Measurements from ENCODE around the gene TRPV3. TPM values are rescaled to one million over a fixed set of nuclear protein-coding genes. Genes with fewer than 3 reads are reported as not detected.

Gene TRPV3
- total and polyA plus RNA-seq, 9 of the 15 experiments (the other 6 are each of a cell fraction or from before 2014, with no cell fraction given) = 0.03 to 0.42 (median 0.11) TPM; not detected in 1

DNA sequence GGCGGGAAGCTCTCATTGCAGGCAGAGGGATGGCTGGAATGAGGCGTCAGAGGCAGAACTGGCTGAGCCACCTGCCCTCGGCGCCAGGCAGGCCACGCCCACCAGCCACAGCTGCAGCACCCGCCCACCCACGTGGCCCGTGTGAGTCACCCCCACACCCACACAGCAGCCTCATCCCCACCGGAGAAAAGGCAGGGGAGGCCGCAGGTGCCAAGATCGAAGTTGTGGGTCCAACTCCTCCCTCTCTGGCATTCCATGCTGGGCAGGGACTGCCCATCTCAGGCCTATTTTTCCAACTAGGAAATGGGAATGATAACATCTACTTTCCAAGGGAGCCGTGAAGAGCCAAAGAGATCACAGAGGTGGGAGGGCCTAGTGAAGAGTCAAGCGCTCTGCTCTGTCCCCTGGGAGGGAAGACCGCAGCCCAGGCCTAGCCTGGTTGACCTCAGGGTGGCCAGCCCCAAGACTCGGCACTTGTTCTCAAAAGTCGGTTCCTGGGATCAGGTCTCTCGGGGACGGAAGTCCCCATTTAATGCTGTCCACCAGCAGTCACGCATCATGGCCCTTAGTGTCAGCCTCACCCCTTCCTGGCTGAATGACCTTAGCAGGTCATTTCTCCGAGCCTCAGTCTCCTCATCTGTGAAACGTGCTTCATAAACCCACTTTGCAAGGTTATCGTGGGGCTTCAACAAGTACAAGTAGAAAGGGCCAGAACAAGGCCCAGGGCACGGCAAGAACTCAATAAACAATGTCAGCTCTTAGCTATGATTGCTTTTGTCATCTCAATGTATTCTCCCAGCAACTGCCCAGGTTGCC, at the start of gene TRPV3 (continued):
- TF ChIP-seq, protein P1, sequence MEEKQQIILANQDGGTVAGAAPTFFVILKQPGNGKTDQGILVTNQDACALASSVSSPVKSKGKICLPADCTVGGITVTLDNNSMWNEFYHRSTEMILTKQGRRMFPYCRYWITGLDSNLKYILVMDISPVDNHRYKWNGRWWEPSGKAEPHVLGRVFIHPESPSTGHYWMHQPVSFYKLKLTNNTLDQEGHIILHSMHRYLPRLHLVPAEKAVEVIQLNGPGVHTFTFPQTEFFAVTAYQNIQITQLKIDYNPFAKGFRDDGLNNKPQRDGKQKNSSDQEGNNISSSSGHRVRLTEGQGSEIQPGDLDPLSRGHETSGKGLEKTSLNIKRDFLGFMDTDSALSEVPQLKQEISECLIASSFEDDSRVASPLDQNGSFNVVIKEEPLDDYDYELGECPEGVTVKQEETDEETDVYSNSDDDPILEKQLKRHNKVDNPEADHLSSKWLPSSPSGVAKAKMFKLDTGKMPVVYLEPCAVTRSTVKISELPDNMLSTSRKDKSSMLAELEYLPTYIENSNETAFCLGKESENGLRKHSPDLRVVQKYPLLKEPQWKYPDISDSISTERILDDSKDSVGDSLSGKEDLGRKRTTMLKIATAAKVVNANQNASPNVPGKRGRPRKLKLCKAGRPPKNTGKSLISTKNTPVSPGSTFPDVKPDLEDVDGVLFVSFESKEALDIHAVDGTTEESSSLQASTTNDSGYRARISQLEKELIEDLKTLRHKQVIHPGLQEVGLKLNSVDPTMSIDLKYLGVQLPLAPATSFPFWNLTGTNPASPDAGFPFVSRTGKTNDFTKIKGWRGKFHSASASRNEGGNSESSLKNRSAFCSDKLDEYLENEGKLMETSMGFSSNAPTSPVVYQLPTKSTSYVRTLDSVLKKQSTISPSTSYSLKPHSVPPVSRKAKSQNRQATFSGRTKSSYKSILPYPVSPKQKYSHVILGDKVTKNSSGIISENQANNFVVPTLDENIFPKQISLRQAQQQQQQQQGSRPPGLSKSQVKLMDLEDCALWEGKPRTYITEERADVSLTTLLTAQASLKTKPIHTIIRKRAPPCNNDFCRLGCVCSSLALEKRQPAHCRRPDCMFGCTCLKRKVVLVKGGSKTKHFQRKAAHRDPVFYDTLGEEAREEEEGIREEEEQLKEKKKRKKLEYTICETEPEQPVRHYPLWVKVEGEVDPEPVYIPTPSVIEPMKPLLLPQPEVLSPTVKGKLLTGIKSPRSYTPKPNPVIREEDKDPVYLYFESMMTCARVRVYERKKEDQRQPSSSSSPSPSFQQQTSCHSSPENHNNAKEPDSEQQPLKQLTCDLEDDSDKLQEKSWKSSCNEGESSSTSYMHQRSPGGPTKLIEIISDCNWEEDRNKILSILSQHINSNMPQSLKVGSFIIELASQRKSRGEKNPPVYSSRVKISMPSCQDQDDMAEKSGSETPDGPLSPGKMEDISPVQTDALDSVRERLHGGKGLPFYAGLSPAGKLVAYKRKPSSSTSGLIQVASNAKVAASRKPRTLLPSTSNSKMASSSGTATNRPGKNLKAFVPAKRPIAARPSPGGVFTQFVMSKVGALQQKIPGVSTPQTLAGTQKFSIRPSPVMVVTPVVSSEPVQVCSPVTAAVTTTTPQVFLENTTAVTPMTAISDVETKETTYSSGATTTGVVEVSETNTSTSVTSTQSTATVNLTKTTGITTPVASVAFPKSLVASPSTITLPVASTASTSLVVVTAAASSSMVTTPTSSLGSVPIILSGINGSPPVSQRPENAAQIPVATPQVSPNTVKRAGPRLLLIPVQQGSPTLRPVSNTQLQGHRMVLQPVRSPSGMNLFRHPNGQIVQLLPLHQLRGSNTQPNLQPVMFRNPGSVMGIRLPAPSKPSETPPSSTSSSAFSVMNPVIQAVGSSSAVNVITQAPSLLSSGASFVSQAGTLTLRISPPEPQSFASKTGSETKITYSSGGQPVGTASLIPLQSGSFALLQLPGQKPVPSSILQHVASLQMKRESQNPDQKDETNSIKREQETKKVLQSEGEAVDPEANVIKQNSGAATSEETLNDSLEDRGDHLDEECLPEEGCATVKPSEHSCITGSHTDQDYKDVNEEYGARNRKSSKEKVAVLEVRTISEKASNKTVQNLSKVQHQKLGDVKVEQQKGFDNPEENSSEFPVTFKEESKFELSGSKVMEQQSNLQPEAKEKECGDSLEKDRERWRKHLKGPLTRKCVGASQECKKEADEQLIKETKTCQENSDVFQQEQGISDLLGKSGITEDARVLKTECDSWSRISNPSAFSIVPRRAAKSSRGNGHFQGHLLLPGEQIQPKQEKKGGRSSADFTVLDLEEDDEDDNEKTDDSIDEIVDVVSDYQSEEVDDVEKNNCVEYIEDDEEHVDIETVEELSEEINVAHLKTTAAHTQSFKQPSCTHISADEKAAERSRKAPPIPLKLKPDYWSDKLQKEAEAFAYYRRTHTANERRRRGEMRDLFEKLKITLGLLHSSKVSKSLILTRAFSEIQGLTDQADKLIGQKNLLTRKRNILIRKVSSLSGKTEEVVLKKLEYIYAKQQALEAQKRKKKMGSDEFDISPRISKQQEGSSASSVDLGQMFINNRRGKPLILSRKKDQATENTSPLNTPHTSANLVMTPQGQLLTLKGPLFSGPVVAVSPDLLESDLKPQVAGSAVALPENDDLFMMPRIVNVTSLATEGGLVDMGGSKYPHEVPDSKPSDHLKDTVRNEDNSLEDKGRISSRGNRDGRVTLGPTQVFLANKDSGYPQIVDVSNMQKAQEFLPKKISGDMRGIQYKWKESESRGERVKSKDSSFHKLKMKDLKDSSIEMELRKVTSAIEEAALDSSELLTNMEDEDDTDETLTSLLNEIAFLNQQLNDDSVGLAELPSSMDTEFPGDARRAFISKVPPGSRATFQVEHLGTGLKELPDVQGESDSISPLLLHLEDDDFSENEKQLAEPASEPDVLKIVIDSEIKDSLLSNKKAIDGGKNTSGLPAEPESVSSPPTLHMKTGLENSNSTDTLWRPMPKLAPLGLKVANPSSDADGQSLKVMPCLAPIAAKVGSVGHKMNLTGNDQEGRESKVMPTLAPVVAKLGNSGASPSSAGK (IDR thresholded peaks at IDR 0.05) = peak; percentile 76
- 0 out of 2 replicates have a peak, but pooled peaks have one; percentile 23 for TF ChIP-seq BHLHE40 (IDR thresholded peaks at IDR 0.05; ENCODE audit: low read length)
- no peak for TF ChIP-seq PTTG1 (tag; IDR thresholded peaks at IDR 0.05; ENCODE audit: low read depth)
- no peak for TF ChIP-seq CREM (IDR thresholded peaks at IDR 0.05; ENCODE audit: low read depth)
- TF ChIP-seq, protein P2, sequence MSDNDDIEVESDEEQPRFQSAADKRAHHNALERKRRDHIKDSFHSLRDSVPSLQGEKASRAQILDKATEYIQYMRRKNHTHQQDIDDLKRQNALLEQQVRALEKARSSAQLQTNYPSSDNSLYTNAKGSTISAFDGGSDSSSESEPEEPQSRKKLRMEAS (CRISPR knock-in tag; IDR thresholded peaks at IDR 0.05) = peak; percentile 86
- TF ChIP-seq, protein P3, sequence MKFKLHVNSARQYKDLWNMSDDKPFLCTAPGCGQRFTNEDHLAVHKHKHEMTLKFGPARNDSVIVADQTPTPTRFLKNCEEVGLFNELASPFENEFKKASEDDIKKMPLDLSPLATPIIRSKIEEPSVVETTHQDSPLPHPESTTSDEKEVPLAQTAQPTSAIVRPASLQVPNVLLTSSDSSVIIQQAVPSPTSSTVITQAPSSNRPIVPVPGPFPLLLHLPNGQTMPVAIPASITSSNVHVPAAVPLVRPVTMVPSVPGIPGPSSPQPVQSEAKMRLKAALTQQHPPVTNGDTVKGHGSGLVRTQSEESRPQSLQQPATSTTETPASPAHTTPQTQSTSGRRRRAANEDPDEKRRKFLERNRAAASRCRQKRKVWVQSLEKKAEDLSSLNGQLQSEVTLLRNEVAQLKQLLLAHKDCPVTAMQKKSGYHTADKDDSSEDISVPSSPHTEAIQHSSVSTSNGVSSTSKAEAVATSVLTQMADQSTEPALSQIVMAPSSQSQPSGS (CRISPR knock-in tag; IDR thresholded peaks at IDR 0.05) = no peak
- TF ChIP-seq, protein P4, sequence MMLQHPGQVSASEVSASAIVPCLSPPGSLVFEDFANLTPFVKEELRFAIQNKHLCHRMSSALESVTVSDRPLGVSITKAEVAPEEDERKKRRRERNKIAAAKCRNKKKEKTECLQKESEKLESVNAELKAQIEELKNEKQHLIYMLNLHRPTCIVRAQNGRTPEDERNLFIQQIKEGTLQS (IDR thresholded peaks at IDR 0.05) = peak; percentile 84
- TF ChIP-seq, protein P4 (CRISPR knock-in tag; conservative IDR thresholded peaks at IDR 0.05) = no peak
- TF ChIP-seq, protein P5, sequence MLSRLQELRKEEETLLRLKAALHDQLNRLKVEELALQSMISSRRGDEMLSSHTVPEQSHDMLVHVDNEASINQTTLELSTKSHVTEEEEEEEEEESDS (CRISPR knock-in tag; IDR thresholded peaks at IDR 0.05) = no peak
- TF ChIP-seq, protein P6, sequence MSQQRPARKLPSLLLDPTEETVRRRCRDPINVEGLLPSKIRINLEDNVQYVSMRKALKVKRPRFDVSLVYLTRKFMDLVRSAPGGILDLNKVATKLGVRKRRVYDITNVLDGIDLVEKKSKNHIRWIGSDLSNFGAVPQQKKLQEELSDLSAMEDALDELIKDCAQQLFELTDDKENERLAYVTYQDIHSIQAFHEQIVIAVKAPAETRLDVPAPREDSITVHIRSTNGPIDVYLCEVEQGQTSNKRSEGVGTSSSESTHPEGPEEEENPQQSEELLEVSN (IDR thresholded peaks at IDR 0.05; ENCODE audit: borderline replicate concordance in 1 of 2, extremely low read depth in 1 of 2, insufficient read depth in 1 of 2, insufficient read length in 1 of 2, low read depth in 1 of 2, low read length in 1 of 2, poor library complexity in 1 of 2, severe bottlenecking in 1 of 2) = peak; percentile 63 to 77
